ENCODE results near the gene KLHL1.

DNA sequence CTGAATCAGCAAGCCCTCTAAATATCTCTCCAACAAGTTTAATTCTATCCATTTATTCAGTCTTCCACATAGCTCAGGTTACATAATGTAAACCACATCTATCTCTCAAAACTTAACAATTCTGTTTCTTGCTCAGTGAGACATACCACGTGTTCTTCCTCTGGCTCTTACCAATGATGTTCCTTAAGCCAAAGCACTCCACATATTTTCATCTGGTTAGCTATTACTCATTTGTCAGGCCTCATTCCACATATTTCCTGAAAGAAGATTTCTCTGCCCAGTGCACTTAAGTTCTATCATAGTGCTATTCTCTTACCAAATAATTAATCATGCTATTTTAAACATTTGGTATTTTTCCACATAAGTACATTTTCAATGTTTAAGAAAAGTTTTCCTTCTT lies 403.9 kb downstream of the KLHL1 start:
- TF ChIP-seq EZH2 (IDR thresholded peaks at IDR 0.05; ENCODE audit: insufficient read depth, low read length), result no peak
- TF ChIP-seq, protein P1, sequence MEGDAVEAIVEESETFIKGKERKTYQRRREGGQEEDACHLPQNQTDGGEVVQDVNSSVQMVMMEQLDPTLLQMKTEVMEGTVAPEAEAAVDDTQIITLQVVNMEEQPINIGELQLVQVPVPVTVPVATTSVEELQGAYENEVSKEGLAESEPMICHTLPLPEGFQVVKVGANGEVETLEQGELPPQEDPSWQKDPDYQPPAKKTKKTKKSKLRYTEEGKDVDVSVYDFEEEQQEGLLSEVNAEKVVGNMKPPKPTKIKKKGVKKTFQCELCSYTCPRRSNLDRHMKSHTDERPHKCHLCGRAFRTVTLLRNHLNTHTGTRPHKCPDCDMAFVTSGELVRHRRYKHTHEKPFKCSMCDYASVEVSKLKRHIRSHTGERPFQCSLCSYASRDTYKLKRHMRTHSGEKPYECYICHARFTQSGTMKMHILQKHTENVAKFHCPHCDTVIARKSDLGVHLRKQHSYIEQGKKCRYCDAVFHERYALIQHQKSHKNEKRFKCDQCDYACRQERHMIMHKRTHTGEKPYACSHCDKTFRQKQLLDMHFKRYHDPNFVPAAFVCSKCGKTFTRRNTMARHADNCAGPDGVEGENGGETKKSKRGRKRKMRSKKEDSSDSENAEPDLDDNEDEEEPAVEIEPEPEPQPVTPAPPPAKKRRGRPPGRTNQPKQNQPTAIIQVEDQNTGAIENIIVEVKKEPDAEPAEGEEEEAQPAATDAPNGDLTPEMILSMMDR (IDR thresholded peaks at IDR 0.05; ENCODE audit: insufficient read depth, low read depth, low read length), result no peak
